Aorta (tissue), 5 donors: ENCODE measurements around the gene RNF112. TPM values are rescaled to one million over a fixed set of nuclear protein-coding genes. Genes with fewer than 3 reads are reported as not detected.
"Not testable (repeated sequence)": the region's sequence is repeated elsewhere in the genome, so short reads cannot be mapped to it uniquely, and the experiment has no call there.

Source experiments
- ATAC-seq: fragments of 200-7000 bp; cut with Tn5 transposase; one replicate; pipeline ENCODE4 v1.9.1; 2022; ENCODE audit warnings: moderate library complexity; ENCODE audit not compliant: low FRiP score
- DNase-seq, 2 donors: peaks; one replicate each; pipeline ENCODE4 v3.0.0-alpha.2; 2020
- H3K27ac ChIP-seq, 2 donors: one replicate each; pipeline ENCODE4 v1.5.1; 2013; ENCODE audit warnings: low read length in 2 of 2, mild to moderate bottlenecking in 2 of 2, moderate library complexity in 2 of 2, control low read depth in 1 of 2, inconsistent platforms in 1 of 2, low read depth in 1 of 2
- H3K27me3 ChIP-seq, 2 donors: one replicate each; pipeline ENCODE4 v1.6.1; 2013; ENCODE audit warnings: control low read depth in 1 of 2, low read length in 1 of 2, mild to moderate bottlenecking in 1 of 2, moderate library complexity in 1 of 2; ENCODE audit not compliant: insufficient read depth in 2 of 2, control insufficient read depth in 1 of 2
- H3K36me3 ChIP-seq, 2 donors: one replicate each; pipeline ENCODE4 v1.6.1; 2013; ENCODE audit warnings: control low read depth in 1 of 2, low read length in 1 of 2, mild to moderate bottlenecking in 1 of 2; ENCODE audit not compliant: insufficient read depth in 2 of 2, control insufficient read depth in 1 of 2
- H3K4me1 ChIP-seq, 2 donors: one replicate each; pipeline ENCODE4 v1.6.1; 2013; ENCODE audit warnings: low read length in 2 of 2, control low read depth in 1 of 2, mild to moderate bottlenecking in 1 of 2, moderate library complexity in 1 of 2; ENCODE audit not compliant: insufficient read depth in 2 of 2, control insufficient read depth in 1 of 2
- H3K4me3 ChIP-seq, 2 donors: one replicate each; pipeline ENCODE4 v1.5.1; 2013; ENCODE audit warnings: low read length in 2 of 2, control low read depth in 1 of 2, mild to moderate bottlenecking in 1 of 2
- H3K9me3 ChIP-seq: one replicate; pipeline ENCODE4 v1.6.1; 2013; ENCODE audit warnings: mild to moderate bottlenecking, low read length; ENCODE audit not compliant: control insufficient read depth
- WGBS, 2 donors: extraction: QIAGEN DNeasy Blood & Tissue Kit; methylation state at CpG; one replicate each; pipeline ENCODE4 v1.1.7; 2013; 5-methylcytosine and 5-hydroxymethylcytosine counted together
- intact Hi-C, 2 donors: fragments of 100-400 bp; cut with DNase I; formaldehyde crosslinking; loops; one replicate each; pipeline versions ENCODE4 v1.14.2 to v1.15.0; 2022
- polyA plus RNA-seq, 2 donors: library from polyadenylated mRNA; stranded (reverse); fragments of 200-250 nt; gene quantifications; one replicate each; pipeline ENCODE4 v1.2.3, GENCODE V29; 2013
- total RNA-seq, 2 donors: library from RNA; stranded (reverse); fragmentation: NEBNext Ultra II Directional; extraction: Animal tissue kit (Norgen Biotek cat#: 25700); gene quantifications; one replicate each; pipeline ENCODE4 v1.2.1, GENCODE V29; 2021
- donor health status: healthy with polysubstance abuse.
- donor health status: Bipolar disorder and iron deficiency.
- donor health status: DM: no; HTN: no; CAD: no.
- donor health status: DM: no; HTN: no; CAD: no.
- donor health status: DM: yes; HTN: yes; CAD: no.

RNF112 gene
- total and polyA plus RNA-seq, 4 donors = 5.1 to 9.9 (median 6.5) TPM

DNA sequence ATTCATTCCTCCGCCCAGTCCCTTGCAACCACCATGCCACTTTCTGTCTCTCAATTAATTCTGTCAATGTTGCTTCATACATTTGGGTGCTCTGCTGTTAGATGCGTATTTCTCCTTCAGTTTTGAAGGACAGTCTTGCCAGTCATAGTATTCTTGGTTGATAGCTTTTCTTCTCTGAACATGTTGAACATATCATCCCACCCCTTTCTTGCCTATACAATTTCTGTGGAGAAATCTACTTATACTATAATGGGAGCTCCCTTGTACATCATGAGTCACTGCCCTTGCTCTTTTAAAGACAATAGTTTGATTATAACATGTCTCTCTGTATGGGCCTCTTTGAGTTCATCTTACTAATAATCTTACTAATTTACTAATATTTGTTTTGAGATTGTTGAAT, 34.1 kb downstream of the RNF112 start:
- Histone ChIP-seq H3K4me3 (no peak overlapping the region), H3K27ac (no peak overlapping the region), H3K36me3 (no peaks in the 10 kb centered on the region), H3K27me3 (no peaks in the 10 kb centered on the region), H3K4me1 (peaks cover 0 to 5% of the 10 kb centered on the region in 2 donors), H3K9me3 (no peaks in the 10 kb centered on the region)
- 94 to 97% methylated on average over 2 of the region's 2 CpGs for WGBS, 2 donors
- DNase-seq = no peak
- intact Hi-C loops = loop anchor here (5.0 kb wide), 4 partner anchors 62 to 322 kb away; partner anchors contain the start of genes B9D1 (in 1 of the 2) and MAPK7 (in 1 of the 2)
- ATAC-seq = no peak

DNA sequence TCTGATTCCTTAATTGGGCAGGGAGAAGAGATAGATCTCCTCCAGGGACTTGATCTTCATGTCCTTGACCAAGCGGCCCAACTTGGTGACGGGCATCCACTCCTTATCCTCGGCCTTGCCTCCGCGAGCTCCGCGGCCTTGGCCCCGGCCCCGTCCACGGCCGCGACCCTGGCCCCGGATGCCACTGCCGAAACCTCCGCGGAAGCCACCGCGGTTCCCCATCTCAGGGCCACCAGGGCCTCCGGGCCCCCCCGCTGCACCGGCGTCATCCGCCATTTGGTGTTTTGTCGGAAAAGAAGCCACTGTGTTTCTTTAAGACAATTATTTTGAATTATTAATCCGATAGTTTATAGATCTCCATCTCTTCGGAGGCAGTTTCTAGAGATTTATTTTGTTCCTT, 35.5 kb downstream of the RNF112 start:
- DNase-seq = peak in 1 of 2 donors; percentile 52
- H3K27me3 ChIP-seq, H3K36me3 ChIP-seq, ATAC-seq, H3K4me3 ChIP-seq, H3K9me3 ChIP-seq, H3K4me1 ChIP-seq: not testable (repeated sequence)
- peak overlapping the region in 1 of 2 donors; percentile 82 for H3K27ac ChIP-seq
- intact Hi-C loops = loop anchor here (5.0 kb wide), 4 partner anchors 61 to 321 kb away; partner anchors contain the start of genes B9D1 (in 1 of the 2) and MAPK7 (in 1 of the 2)
- WGBS, 2 donors = 82 to 84% methylated on average over 25 to 26 of the region's 26 CpGs

DNA sequence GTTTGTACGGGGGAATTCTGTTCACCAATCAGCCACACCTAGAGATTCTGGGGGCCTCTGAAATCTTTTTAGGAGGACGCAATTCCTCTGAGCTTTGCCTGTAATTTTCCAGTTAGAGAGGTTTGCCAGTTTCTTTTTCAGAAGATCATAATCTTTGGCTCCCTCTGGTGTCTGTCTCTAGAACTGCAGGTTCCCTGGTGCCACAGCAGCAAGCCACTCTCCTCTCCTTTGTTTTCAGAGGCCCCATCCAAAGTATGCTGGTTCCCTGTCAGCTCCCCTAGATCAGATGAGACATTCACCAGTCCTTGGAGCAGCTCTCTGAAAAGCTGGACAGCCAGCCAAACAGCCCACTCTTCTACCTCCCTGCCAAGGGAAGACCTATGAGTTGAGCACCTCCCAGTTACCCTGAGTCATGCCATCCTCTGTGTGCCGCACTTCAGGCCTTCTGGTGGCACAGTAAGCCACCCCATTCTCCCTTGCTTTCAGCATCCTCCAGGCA, 36.1 kb downstream of the RNF112 start:
- 4% methylated on average over 3 of the region's 3 CpGs for WGBS, 2 donors
- peak; percentile 64 to 80 for DNase-seq
- Histone ChIP-seq H3K4me3 (no peak overlapping the region), H3K4me1 (peaks cover 0 to 5% of the 10 kb centered on the region in 2 donors), H3K36me3 (no peaks in the 10 kb centered on the region), H3K9me3 (no peaks in the 10 kb centered on the region), H3K27ac (peak overlapping the region in 1 of 2 donors; percentile 92), H3K27me3 (no peaks in the 10 kb centered on the region)
- intact Hi-C loops = loop anchor here (1.0 to 5.0 kb wide), 5 partner anchors 60 to 320 kb away; partner anchors contain the start of genes B9D1 (in 2 of the 2) and MAPK7 (in 1 of the 2)
- peak; percentile 90 for ATAC-seq

DNA sequence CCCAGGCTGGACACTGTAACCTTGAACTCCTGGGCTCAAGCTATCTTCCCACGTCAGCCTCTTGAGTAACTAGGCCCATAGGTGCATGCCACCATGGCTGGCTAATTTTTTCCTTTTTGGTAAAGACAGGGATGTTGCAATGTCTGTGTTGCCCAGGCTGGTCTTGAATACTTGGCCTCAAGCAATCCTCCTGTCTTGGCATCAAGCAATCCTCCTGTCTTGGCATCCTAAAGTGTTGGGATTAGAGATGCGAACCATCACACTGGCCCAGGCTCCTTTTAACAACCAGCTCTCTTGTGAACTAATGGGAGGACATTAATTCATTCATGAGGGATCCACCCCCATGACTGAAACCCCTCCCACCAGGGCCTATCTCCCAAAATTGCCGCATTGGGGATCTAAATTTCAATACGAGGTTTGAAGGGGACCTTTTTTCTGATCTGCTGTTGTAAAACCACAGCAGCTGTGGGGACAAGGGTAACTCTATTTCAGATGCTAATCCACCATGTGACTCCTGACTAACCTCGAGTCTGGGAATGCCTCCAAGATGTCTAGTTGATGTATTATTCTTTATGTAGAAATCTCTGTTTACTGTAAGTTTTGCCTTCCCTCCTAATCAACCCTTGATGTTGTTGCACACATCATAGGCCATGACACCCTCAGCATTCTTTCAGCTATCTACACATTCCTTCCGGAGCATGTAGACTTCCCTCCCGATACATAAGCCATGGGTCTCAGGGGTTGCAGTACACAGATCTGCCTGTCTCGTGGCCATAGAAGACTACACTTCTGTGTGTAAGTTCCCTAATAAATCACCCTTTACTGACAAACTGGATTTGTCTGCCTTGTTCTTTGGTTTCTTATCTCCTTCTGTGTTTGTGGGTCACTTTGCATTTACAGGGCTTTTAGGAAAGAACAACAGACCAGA, 37.6 kb downstream of the RNF112 start:
- Histone ChIP-seq H3K27ac (peak overlapping the region in 1 of 2 donors; percentile 78), H3K4me3 (no peak overlapping the region), H3K27me3 (no peaks in the 10 kb centered on the region), H3K36me3 (no peaks in the 10 kb centered on the region), H3K9me3 (no peaks in the 10 kb centered on the region), H3K4me1 (peaks cover 0 to 5% of the 10 kb centered on the region in 2 donors)
- peak; percentile 81 for ATAC-seq
- WGBS, 2 donors = 8% methylated on average over 8 of the region's 8 CpGs
- DNase-seq = no peak
- intact Hi-C loops = loop anchor here (5.0 kb wide), 4 partner anchors 59 to 319 kb away; partner anchors contain the start of genes B9D1 (in 1 of the 2) and MAPK7 (in 1 of the 2)

DNA sequence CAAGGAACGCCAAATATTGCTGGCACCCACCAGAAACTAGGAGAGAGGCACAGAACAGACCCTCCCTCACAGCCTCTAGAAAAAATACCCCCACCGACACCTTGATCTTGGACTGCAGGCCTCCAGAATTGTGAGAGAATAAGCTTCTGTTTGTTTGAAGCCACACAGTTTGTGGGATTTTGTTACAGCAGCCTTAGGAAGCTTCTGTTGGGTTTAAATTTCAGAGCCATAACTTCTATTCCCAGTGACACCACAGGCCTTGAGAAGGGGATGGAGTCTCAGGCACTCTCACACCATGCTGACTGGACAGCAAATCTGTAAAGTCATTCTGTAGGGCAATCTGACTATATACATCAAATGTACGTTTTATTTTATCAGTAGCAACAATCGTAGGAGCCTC, 38.6 kb downstream of the RNF112 start:
- WGBS, 2 donors = 92 to 95% methylated on average over 4 of the region's 4 CpGs
- ATAC-seq (no peak), DNase-seq (no peak)
- peaks cover 0 to 5% of the 10 kb centered on the region in 2 donors for H3K4me1 ChIP-seq
- H3K27ac ChIP-seq = no peak overlapping the region
- intact Hi-C loops = loop anchor here (5.0 kb wide), 4 partner anchors 58 to 318 kb away; partner anchors contain the start of genes B9D1 (in 1 of the 2) and MAPK7 (in 1 of the 2)
- no peaks in the 10 kb centered on the region for H3K27me3 ChIP-seq
- no peaks in the 10 kb centered on the region for H3K36me3 ChIP-seq
- H3K4me3 ChIP-seq = no peak overlapping the region
- no peaks in the 10 kb centered on the region for H3K9me3 ChIP-seq

DNA sequence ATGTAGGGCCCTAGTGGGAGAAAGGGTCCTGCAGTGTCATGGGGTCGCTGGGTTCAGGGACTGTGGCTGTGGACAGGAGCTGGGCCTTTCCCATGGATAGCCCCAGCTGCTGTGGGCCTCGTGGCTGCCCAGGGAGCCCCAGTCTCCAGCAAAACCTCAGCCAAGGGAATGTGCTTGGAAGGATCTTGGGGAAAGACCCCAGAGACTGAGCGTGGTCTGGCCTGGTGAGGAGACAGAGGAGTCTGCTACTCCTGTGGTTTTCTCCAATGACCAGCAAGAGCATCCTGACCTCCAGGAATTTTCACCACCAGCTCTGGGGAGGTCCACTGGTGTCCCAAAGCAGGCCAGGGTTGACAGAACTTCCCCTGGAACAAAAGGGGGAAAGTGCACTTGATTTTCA, 42.3 kb downstream of the RNF112 start:
- no peak for DNase-seq

DNA sequence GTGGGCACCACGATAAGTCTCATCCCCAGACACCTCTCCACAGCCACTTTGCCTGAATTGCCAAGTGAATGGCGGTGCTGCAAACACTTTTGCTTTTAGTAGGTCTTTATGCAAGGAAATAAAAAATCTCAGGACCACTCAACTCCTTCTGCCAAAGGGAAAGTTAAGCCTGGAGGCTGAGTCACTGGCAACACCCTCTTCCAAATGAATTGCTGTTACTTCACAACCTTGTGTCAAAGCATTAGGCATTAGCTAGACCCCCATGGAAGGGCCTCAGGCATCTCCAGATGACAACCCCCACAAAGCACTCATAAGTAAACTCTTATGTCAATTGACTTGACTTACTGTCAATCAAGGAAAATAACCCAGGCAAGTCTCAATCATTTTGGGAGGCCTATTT, 43.0 kb downstream of the RNF112 start:
- ATAC-seq (no peak), DNase-seq (no peak)
- no peaks in the 10 kb centered on the region for H3K27me3 ChIP-seq
- H3K4me3 ChIP-seq = no peak overlapping the region
- no peaks in the 10 kb centered on the region for H3K9me3 ChIP-seq
- no peaks in the 10 kb centered on the region for H3K36me3 ChIP-seq
- H3K27ac ChIP-seq = no peak overlapping the region
- intact Hi-C loops = no loop called here
- 95 to 97% methylated on average over 2 of the region's 2 CpGs for WGBS, 2 donors
- no peaks in the 10 kb centered on the region for H3K4me1 ChIP-seq

More for the DNA sequence above, 42.3 kb downstream of the RNF112 start:
- Histone ChIP-seq H3K4me3 (no peak overlapping the region), H3K9me3 (no peaks in the 10 kb centered on the region), H3K36me3 (no peaks in the 10 kb centered on the region), H3K4me1 (peaks cover 0 to 3% of the 10 kb centered on the region in 2 donors), H3K27ac (no peak overlapping the region), H3K27me3 (no peaks in the 10 kb centered on the region)
- no peak for ATAC-seq
- 87 to 91% methylated on average over 3 of the region's 3 CpGs for WGBS, 2 donors
- intact Hi-C loops = no loop called here

DNA sequence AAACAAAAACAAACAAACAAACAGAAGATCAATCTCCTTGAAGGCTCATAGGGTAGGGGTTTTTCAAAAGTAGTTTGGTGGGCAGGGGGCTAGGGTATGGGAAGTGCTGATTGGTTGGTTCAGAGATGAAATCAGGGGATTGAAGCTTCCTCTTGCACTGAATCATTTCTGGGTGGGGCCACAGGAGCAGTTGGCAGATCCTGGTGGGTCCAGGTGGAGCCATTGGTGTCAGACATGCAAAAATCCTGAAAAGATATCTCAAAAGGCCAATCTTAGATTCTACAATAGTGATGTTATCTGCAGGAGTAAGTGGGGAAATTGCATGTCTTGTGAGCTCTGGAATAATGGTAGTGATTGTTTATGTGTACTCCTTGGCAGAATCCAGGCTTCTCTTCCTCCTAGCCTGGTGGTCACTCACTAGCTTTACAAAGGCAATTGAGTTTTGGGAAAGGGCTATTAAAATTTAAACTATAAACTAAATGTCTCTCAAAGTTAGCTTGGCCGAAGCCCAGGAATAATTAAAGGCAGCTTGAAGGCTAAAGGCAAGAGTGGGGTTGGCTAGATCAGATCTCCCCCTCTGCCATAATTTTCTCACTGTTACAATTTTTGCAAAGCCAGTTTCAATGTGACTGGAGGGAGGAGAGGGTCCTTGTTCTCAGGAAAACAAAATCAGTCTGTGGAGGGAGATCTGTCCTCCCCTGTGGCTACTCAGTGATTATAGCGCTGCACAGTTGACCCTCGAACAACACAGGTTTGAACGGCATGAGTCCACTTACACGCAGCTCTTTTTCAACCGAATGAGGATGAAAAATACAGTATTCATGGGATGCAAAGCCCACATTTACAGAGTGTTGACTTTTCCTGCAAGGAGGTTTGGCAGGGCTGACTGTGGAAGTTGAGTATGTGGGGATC, 45.2 kb downstream of the RNF112 start:
- Histone ChIP-seq H3K4me3 (no peak overlapping the region), H3K36me3 (no peaks in the 10 kb centered on the region), H3K9me3 (no peaks in the 10 kb centered on the region), H3K27ac (no peak overlapping the region), H3K4me1 (no peaks in the 10 kb centered on the region), H3K27me3 (no peaks in the 10 kb centered on the region)
- no peak for ATAC-seq
- intact Hi-C loops = no loop called here
- 69 to 77% methylated on average over 6 of the region's 6 CpGs for WGBS, 2 donors
- DNase-seq = no peak
